GM19324 (cell line): Measurements from ENCODE around the gene ARMC3.
"Not testable (repeated sequence)": the region's sequence is repeated elsewhere in the genome, so short reads cannot be mapped to it uniquely, and the experiment has no call there.

Experiments used
- ATAC-seq: cut with Tn5 transposase; IDR thresholded peaks from one replicate; pipeline ENCODE4 v1.9.1; 2021; ENCODE audit warnings: mild to moderate bottlenecking, moderate library complexity; ENCODE audit not compliant: unreplicated experiment, low FRiP score

The ARMC3 gene

GRCh38 chr10:22927661-22928403 lies at the start of gene ARMC3:
Gene ARMC3 (plus strand): TSS chr10:22928053. CDS start chr10:22931997, 3,944 bp downstream.
- peak; percentile 64 for ATAC-seq

- no peak for ATAC-seq
Measured at GRCh38 chr10:22891797-22892196, 36.1 kb upstream of the ARMC3 start.

- ATAC-seq = no peak
Measured at GRCh38 chr10:22893781-22894180, 34.1 kb upstream of the ARMC3 start.

GRCh38 chr10:22894714-22895113 lies 33.1 kb upstream of the ARMC3 start:
- no peak for ATAC-seq

GRCh38 chr10:22895252-22895651 lies 32.6 kb upstream of the ARMC3 start:
- ATAC-seq = no peak

- ATAC-seq = no peak
Measured at GRCh38 chr10:22897371-22897770, 30.5 kb upstream of the ARMC3 start.

- no peak for ATAC-seq
Measured at GRCh38 chr10:22899307-22899706, 28.5 kb upstream of the ARMC3 start.

GRCh38 chr10:22899775-22900174 lies 28.1 kb upstream of the ARMC3 start:
- no peak for ATAC-seq

- ATAC-seq = no peak
Measured at GRCh38 chr10:22900841-22901601, 26.8 kb upstream of the ARMC3 start.

- not testable (repeated sequence) for ATAC-seq
Measured at GRCh38 chr10:22902147-22902546, 25.7 kb upstream of the ARMC3 start.

- ATAC-seq = no peak
Measured at GRCh38 chr10:22903694-22904093, 24.2 kb upstream of the ARMC3 start.

GRCh38 chr10:22906767-22907166 lies 21.1 kb upstream of the ARMC3 start:
- no peak for ATAC-seq

GRCh38 chr10:22908837-22909236 lies 19.0 kb upstream of the ARMC3 start:
- ATAC-seq = no peak

GRCh38 chr10:22909673-22910072 lies 18.2 kb upstream of the ARMC3 start:
- ATAC-seq = not testable (repeated sequence)

GRCh38 chr10:22911067-22911466 lies 16.8 kb upstream of the ARMC3 start:
- ATAC-seq = no peak

- ATAC-seq = no peak
Measured at GRCh38 chr10:22911889-22912762, 15.7 kb upstream of the ARMC3 start.

- ATAC-seq = no peak
Measured at GRCh38 chr10:22912763-22913384, 15.0 kb upstream of the ARMC3 start.

- ATAC-seq = no peak
Measured at GRCh38 chr10:22913474-22914092, 14.3 kb upstream of the ARMC3 start.

GRCh38 chr10:22915314-22915713 lies 12.5 kb upstream of the ARMC3 start:
- no peak for ATAC-seq

- ATAC-seq = no peak
Measured at GRCh38 chr10:22925088-22925487, 2.8 kb upstream of the ARMC3 start.
